K562 (cell line): Measurements from ENCODE around the gene MYO3B. TPM values are rescaled to one million over a fixed set of nuclear protein-coding genes. Genes with fewer than 3 reads are reported as not detected.
A peak's percentile ranks its signal among the peaks of the same experiment; 100 is the strongest.

Experiments
- CBFA2T3 ChIP-seq: fragments of 450-650 bp; IDR thresholded peaks from 2 replicates; pipeline ENCODE4 v1.6.1; 2017
- CC2D1A ChIP-seq: fragments of 450-650 bp; IDR thresholded peaks from 2 replicates; pipeline ENCODE4 v1.6.1; 2017; ENCODE audit warnings: mild to moderate bottlenecking
- EP400 ChIP-seq: fragments of 450-650 bp; IDR thresholded peaks from 2 replicates; pipeline ENCODE4 v1.6.1; 2017; ENCODE audit warnings: antibody characterized with exemption, mild to moderate bottlenecking, moderate library complexity
- JUND ChIP-seq, 2 experiments: IDR thresholded peaks; 2 replicates in 1 of 2; 3 replicates in 1 of 2; pipeline ENCODE4 v1.6.1; 2011; ENCODE audit warnings: borderline replicate concordance in 2 of 2, low read depth in 2 of 2, low read length in 2 of 2, improper control_type of control experiment in 1 of 2, missing biosample characterization in 1 of 2, missing genetic modification characterization in 1 of 2, missing genetic modification reagents in 1 of 2
- NEUROD1 ChIP-seq: fragments of 150-350 bp; IDR thresholded peaks from 2 replicates; pipeline ENCODE4 v1.6.1; 2014; ENCODE audit warnings: borderline replicate concordance, low read length, low read depth; ENCODE audit not compliant: partially characterized antibody
- NUFIP1 ChIP-seq: fragments of 450-650 bp; IDR thresholded peaks from 2 replicates; pipeline ENCODE4 v1.6.1; 2018; ENCODE audit not compliant: partially characterized antibody
- PHF21A ChIP-seq: fragments of 450-650 bp; IDR thresholded peaks from 2 replicates; pipeline ENCODE4 v1.6.1; 2017; ENCODE audit warnings: low read depth, borderline replicate concordance
- RBFOX2 ChIP-seq: fragments of 200-400 bp; formaldehyde crosslinking; IDR thresholded peaks from 2 replicates; pipeline ENCODE4 v1.6.1; 2017; ENCODE audit warnings: low read depth, mild to moderate bottlenecking, low read length, moderate library complexity
- TEAD1 ChIP-seq, 2 experiments: fragments of 450-650 bp in 1 of 2; sonication (generic) in 1 of 2; formaldehyde crosslinking; IDR thresholded peaks; 2 replicates each; pipeline versions ENCODE4 v1.4.0 to v1.8.0; 2020 to 2022; ENCODE audit warnings: mild to moderate bottlenecking in 2 of 2, missing genetic modification reagents in 1 of 2
- ZC3H8 ChIP-seq: fragments of 450-650 bp; IDR thresholded peaks from 2 replicates; pipeline ENCODE4 v1.6.1; 2017
- ZFPM2 ChIP-seq: fragments of 250-450 bp; sonication (Bioruptor Pico); IDR thresholded peaks from 2 replicates; pipeline ENCODE4 v1.5.1; 2022; ENCODE audit warnings: mild to moderate bottlenecking
- ZNF165 ChIP-seq: fragments of 250-450 bp; sonication (Bioruptor Pico); IDR thresholded peaks from 2 replicates; pipeline ENCODE4 v1.4.0; 2020; ENCODE audit warnings: borderline replicate concordance
- polyA plus RNA-seq, 8 experiments: library from polyadenylated mRNA; depleted of rRNA in 4 of 8; stranded (reverse) in 5 of 8; unstranded in 3 of 8; fragments of >200 nt; fragmentation: Nextera tagmentation in 2 of 8; fragmentation: Illumina TruSeq in 1 of 8; extraction: Ambion mirVana in 2 of 8; extraction: Trizol in 1 of 8; gene quantifications; 2 replicates each; pipeline versions ENCODE4 v1.2.1 to v1.2.3, GENCODE V29; 2011 to 2014; ENCODE audit warnings: inconsistent platforms in 1 of 8, missing spikeins in 1 of 8
- total RNA-seq, 7 experiments: library from RNA; depleted of rRNA in 6 of 7; stranded (reverse); fragments of >200 nt in 6 of 7; fragmentation: Illumina TruSeq in 2 of 7; extraction: Trizol in 2 of 7; gene quantifications; 2 replicates each; pipeline versions ENCODE4 v1.2.1 to v1.2.3, GENCODE V29; 2011 to 2021; ENCODE audit warnings: low replicate concordance in 1 of 7
- TF ChIP-seq, protein P1 (sequence below): fragments of 450-650 bp; formaldehyde crosslinking; IDR thresholded peaks from 2 replicates; pipeline ENCODE4 v1.4.0; 2022; ENCODE audit warnings: missing genetic modification characterization
- TF ChIP-seq, protein P2 (sequence below): sonication (generic); formaldehyde crosslinking; IDR thresholded peaks from 2 replicates; pipeline ENCODE4 v1.8.0; 2023; ENCODE audit warnings: mild to moderate bottlenecking, missing genetic modification reagents
- TF ChIP-seq, protein P3 (sequence below): fragments of 450-650 bp; formaldehyde crosslinking; IDR thresholded peaks from 2 replicates; pipeline ENCODE4 v1.4.0; 2022; ENCODE audit warnings: mild to moderate bottlenecking, moderate library complexity
- TF ChIP-seq, protein P4 (sequence below): sonication (generic); formaldehyde crosslinking; IDR thresholded peaks from 2 replicates; pipeline ENCODE4 v1.8.0; 2022; ENCODE audit warnings: missing genetic modification reagents, mild to moderate bottlenecking, moderate library complexity, borderline replicate concordance
- TF ChIP-seq, protein P5 (sequence below): fragments of 450-650 bp; IDR thresholded peaks from 2 replicates; pipeline ENCODE4 v1.6.1; 2016; ENCODE audit warnings: missing biosample characterization, missing genetic modification characterization

MYO3B gene
- total and polyA plus RNA-seq, 9 of the 15 experiments (the other 6 are each of a cell fraction or from before 2014, with no cell fraction given) = 2.7 to 6.5 (median 3.6) TPM

DNA sequence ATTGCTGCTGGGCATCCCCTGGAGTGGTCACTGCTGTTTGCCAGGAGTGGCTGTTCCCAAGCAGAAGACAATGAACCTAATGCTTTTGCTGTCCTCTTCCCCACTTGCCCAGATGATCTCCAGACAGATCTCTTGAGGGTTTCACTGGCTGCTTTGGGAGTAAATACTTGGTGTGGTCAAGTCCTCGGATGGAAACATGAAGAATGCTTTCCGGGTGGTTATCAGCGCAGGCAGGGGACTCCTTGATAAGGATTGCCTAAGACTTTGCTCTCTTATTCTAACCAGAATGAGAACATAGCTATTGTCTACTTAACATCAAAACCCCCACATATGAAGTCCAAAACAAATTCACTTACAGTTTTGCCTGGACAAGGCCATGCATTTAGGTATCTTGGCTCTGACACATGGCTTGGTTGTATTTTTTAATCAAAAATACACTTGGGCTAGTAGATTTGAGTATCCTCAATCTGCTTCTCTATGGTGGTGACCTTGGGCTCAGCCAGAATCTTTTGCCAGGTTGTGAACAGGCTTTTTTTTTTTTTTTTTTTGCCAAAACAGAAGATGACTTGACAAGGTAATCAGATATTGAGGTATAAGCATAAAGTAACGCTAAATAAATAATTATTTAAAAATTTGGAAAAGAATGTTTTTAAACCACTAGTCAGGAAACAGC is 34.8 kb upstream of the MYO3B start (continued):
- TF ChIP-seq, protein P1, sequence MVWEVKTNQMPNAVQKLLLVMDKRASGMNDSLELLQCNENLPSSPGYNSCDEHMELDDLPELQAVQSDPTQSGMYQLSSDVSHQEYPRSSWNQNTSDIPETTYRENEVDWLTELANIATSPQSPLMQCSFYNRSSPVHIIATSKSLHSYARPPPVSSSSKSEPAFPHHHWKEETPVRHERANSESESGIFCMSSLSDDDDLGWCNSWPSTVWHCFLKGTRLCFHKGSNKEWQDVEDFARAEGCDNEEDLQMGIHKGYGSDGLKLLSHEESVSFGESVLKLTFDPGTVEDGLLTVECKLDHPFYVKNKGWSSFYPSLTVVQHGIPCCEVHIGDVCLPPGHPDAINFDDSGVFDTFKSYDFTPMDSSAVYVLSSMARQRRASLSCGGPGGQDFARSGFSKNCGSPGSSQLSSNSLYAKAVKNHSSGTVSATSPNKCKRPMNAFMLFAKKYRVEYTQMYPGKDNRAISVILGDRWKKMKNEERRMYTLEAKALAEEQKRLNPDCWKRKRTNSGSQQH (CRISPR knock-in tag) = no peak
- TF ChIP-seq NEUROD1 (peak; percentile 84), EP400 (peak; percentile 41; the same call in 1 of the 2 replicates), ZFPM2 (CRISPR knock-in tag) (no peak), ZNF165 (CRISPR knock-in tag) (no peak), CBFA2T3 (peak; percentile 97), ZC3H8 (no peak), PHF21A (no peak), JUND (IDR thresholded peaks at IDR 0.05; ENCODE audit: borderline replicate concordance, low read depth, low read length) (peak; percentile 89), JUND (tag; IDR thresholded peaks at IDR 0.05; ENCODE audit: borderline replicate concordance, low read depth, low read length) (peak; percentile 81; the same call in 2 of the 3 replicates), TEAD1 (CRISPR knock-in tag; IDR thresholded peaks at IDR 0.05) (peak; percentile 88 to 92), RBFOX2 (no peak), CC2D1A (peak; percentile 88), NUFIP1 (no peak)
- TF ChIP-seq, protein P2, sequence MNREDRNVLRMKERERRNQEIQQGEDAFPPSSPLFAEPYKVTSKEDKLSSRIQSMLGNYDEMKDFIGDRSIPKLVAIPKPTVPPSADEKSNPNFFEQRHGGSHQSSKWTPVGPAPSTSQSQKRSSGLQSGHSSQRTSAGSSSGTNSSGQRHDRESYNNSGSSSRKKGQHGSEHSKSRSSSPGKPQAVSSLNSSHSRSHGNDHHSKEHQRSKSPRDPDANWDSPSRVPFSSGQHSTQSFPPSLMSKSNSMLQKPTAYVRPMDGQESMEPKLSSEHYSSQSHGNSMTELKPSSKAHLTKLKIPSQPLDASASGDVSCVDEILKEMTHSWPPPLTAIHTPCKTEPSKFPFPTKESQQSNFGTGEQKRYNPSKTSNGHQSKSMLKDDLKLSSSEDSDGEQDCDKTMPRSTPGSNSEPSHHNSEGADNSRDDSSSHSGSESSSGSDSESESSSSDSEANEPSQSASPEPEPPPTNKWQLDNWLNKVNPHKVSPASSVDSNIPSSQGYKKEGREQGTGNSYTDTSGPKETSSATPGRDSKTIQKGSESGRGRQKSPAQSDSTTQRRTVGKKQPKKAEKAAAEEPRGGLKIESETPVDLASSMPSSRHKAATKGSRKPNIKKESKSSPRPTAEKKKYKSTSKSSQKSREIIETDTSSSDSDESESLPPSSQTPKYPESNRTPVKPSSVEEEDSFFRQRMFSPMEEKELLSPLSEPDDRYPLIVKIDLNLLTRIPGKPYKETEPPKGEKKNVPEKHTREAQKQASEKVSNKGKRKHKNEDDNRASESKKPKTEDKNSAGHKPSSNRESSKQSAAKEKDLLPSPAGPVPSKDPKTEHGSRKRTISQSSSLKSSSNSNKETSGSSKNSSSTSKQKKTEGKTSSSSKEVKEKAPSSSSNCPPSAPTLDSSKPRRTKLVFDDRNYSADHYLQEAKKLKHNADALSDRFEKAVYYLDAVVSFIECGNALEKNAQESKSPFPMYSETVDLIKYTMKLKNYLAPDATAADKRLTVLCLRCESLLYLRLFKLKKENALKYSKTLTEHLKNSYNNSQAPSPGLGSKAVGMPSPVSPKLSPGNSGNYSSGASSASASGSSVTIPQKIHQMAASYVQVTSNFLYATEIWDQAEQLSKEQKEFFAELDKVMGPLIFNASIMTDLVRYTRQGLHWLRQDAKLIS (CRISPR knock-in tag) = no peak
- TF ChIP-seq, protein P3, sequence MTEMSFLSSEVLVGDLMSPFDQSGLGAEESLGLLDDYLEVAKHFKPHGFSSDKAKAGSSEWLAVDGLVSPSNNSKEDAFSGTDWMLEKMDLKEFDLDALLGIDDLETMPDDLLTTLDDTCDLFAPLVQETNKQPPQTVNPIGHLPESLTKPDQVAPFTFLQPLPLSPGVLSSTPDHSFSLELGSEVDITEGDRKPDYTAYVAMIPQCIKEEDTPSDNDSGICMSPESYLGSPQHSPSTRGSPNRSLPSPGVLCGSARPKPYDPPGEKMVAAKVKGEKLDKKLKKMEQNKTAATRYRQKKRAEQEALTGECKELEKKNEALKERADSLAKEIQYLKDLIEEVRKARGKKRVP (CRISPR knock-in tag) = peak; percentile 62; the same call in 1 of the 2 replicates
- TF ChIP-seq, protein P4, sequence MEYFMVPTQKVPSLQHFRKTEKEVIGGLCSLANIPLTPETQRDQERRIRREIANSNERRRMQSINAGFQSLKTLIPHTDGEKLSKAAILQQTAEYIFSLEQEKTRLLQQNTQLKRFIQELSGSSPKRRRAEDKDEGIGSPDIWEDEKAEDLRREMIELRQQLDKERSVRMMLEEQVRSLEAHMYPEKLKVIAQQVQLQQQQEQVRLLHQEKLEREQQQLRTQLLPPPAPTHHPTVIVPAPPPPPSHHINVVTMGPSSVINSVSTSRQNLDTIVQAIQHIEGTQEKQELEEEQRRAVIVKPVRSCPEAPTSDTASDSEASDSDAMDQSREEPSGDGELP = peak; percentile 36; the same call in 1 of the 2 replicates
- TF ChIP-seq, protein P5, sequence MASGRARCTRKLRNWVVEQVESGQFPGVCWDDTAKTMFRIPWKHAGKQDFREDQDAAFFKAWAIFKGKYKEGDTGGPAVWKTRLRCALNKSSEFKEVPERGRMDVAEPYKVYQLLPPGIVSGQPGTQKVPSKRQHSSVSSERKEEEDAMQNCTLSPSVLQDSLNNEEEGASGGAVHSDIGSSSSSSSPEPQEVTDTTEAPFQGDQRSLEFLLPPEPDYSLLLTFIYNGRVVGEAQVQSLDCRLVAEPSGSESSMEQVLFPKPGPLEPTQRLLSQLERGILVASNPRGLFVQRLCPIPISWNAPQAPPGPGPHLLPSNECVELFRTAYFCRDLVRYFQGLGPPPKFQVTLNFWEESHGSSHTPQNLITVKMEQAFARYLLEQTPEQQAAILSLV (tag) = peak; percentile 78; the same call in 1 of the 2 replicates
